Thyroid gland (tissue), 4 donors: ENCODE measurements around the gene ELMO1.

Experiments used
- CTCF ChIP-seq, 6 experiments: fragments of 200-600 bp in 3 of 6; fragments of 450-650 bp in 3 of 6; sonication (generic) in 3 of 6; IDR thresholded peaks; one replicate each; pipeline ENCODE4 v1.5.1; 2016 to 2019; ENCODE audit warnings: antibody characterized with exemption in 6 of 6, mild to moderate bottlenecking in 2 of 6, inconsistent platforms in 1 of 6, moderate library complexity in 1 of 6
- POLR2A ChIP-seq, 2 donors: fragments of 450-650 bp; IDR thresholded peaks; one replicate each; pipeline ENCODE4 v1.6.1; 2017; ENCODE audit warnings: antibody characterized with exemption in 2 of 2, mild to moderate bottlenecking in 2 of 2, moderate library complexity in 1 of 2

- TF ChIP-seq CTCF (IDR thresholded peaks at IDR 0.05) = no peak
- no peak for TF ChIP-seq POLR2A (IDR thresholded peaks at IDR 0.05)
These were observed 482.6 kb downstream of the ELMO1 start for GRCh38 chr7:36966039-36966438.
